Measurements from ENCODE around the gene MYO10.

- no peak for TF ChIP-seq SUZ12 (IDR thresholded peaks at IDR 0.05; ENCODE audit: extremely low read depth, insufficient read depth, insufficient read length)
- no peak for TF ChIP-seq ZNF274 (IDR thresholded peaks at IDR 0.05; ENCODE audit: low read depth, low read length)
Observed at GRCh38 chr5:16744164-16744880, 191.8 kb downstream of the MYO10 start.
